ENCODE data around the gene SOWAHC. TPM values are rescaled to one million over a fixed set of nuclear protein-coding genes. Genes with fewer than 3 reads are reported as not detected.

The SOWAHC gene
- total and polyA plus RNA-seq, 7 donors, result 16.4 to 29.3 (median 21.4) TPM

- DNase-seq, result no peak
- no peaks in the 10 kb centered on the region for H3K36me3 ChIP-seq
- H3K4me3 ChIP-seq, result peak overlapping the region in 3 of 4 donors; percentile 2 to 26 (median 3)
- WGBS, 2 donors, result 46 to 81% methylated on average over 8 of the region's 8 CpGs
- no peak for TF ChIP-seq POLR2A (IDR thresholded peaks at IDR 0.05)
- no peak for TF ChIP-seq EP300 (IDR thresholded peaks at IDR 0.05)
- peak in 2 of 4 donors; percentile 11 to 30 for TF ChIP-seq POLR2AphosphoS5 (IDR thresholded peaks at IDR 0.05)
- TF ChIP-seq CTCF (IDR thresholded peaks at IDR 0.05), result no peak
- H3K4me1 ChIP-seq, result peaks cover 0 to 70% (median 60%) of the 10 kb centered on the region in 4 donors
- intact Hi-C loops (cut with DNase I), result loop anchor here (5.0 kb wide), 4 partner anchors 62 to 437 kb away; no protein-coding TSS in a partner anchor
- H3K9me3 ChIP-seq, result no peaks in the 10 kb centered on the region
- no peaks in the 10 kb centered on the region for H3K27me3 ChIP-seq
- peak overlapping the region; percentile 93 to 100 (median 99) for H3K27ac ChIP-seq
These were observed 4.7 kb upstream of the SOWAHC start for GRCh38 chr2:109609352-109610024.

- Histone ChIP-seq H3K9me3 (no peaks in the 10 kb centered on the region), H3K27me3 (no peaks in the 10 kb centered on the region), H3K27ac (peak overlapping the region; percentile 93 to 100 (median 99)), H3K4me3 (peak overlapping the region in 1 of 4 donors; percentile 67), H3K4me1 (peaks cover 0 to 75% (median 69%) of the 10 kb centered on the region in 4 donors), H3K36me3 (no peaks in the 10 kb centered on the region)
- intact Hi-C loops (cut with DNase I), result loop anchor here (5.0 kb wide), 4 partner anchors 64 to 439 kb away; no protein-coding TSS in a partner anchor
- TF ChIP-seq EP300 (IDR thresholded peaks at IDR 0.05) (peak in 1 of 4 donors; percentile 13), CTCF (IDR thresholded peaks at IDR 0.05) (no peak), POLR2AphosphoS5 (IDR thresholded peaks at IDR 0.05) (peak in 1 of 4 donors; percentile 53)
- DNase-seq, result no peak
- WGBS, 2 donors, result 72 to 81% methylated on average over 5 of the region's 5 CpGs
These were observed 2.6 kb upstream of the SOWAHC start for GRCh38 chr2:109611467-109612095.

GRCh38 chr2:109613081-109613921 lies 863 bp upstream of the SOWAHC start:
- H3K9me3 ChIP-seq, result no peaks in the 10 kb centered on the region
- no peaks in the 10 kb centered on the region for H3K36me3 ChIP-seq
- DNase-seq, result peak; percentile 87
- peaks cover 0 to 71% (median 67%) of the 10 kb centered on the region in 4 donors for H3K4me1 ChIP-seq
- TF ChIP-seq EP300 (IDR thresholded peaks at IDR 0.05) (no peak), POLR2A (IDR thresholded peaks at IDR 0.05) (no peak), CTCF (IDR thresholded peaks at IDR 0.05) (no peak), POLR2AphosphoS5 (IDR thresholded peaks at IDR 0.05) (peak in 2 of 4 donors; percentile 10 to 13)
- H3K4me3 ChIP-seq, result peak overlapping the region; percentile 66 to 85 (median 70)
- intact Hi-C loops (cut with DNase I), result loop anchor here (5.0 kb wide), 4 partner anchors 66 to 441 kb away; no protein-coding TSS in a partner anchor
- H3K27ac ChIP-seq, result peak overlapping the region; percentile 93 to 100 (median 99)
- H3K27me3 ChIP-seq, result no peaks in the 10 kb centered on the region
- 1 to 2% methylated on average over 82 of the region's 82 CpGs for WGBS, 2 donors

GRCh38 chr2:109614715-109615636 lies 812 bp downstream of the SOWAHC start:
- DNase-seq, result peak; percentile 71
- H3K4me1 ChIP-seq, result peaks cover 0 to 56% (median 51%) of the 10 kb centered on the region in 4 donors
- no peaks in the 10 kb centered on the region for H3K9me3 ChIP-seq
- H3K4me3 ChIP-seq, result peak overlapping the region; percentile 66 to 85 (median 70)
- intact Hi-C loops (cut with DNase I), result loop anchor here (2.0 to 5.0 kb wide), 5 partner anchors 68 to 443 kb away; no protein-coding TSS in a partner anchor
- no peaks in the 10 kb centered on the region for H3K27me3 ChIP-seq
- peak overlapping the region; percentile 93 to 100 (median 99) for H3K27ac ChIP-seq
- no peaks in the 10 kb centered on the region for H3K36me3 ChIP-seq
- WGBS, 2 donors, result 3 to 7% methylated on average over 90 of the region's 90 CpGs
- TF ChIP-seq POLR2A (IDR thresholded peaks at IDR 0.05) (no peak), POLR2AphosphoS5 (IDR thresholded peaks at IDR 0.05) (no peak), CTCF (IDR thresholded peaks at IDR 0.05) (no peak), EP300 (IDR thresholded peaks at IDR 0.05) (no peak)
